ENCODE results near the gene DPP10.

DPP10 gene

GRCh38 chr2:114579542-114579941 is 137.1 kb downstream of the DPP10 start:
- DNase-seq (ENCODE audit: extremely low read depth in 1 of 2, low read depth in 1 of 2): no peak

- no peak for DNase-seq (ENCODE audit: extremely low read depth in 1 of 2, low read depth in 1 of 2)
These were observed 138.2 kb downstream of the DPP10 start for GRCh38 chr2:114580691-114581090.

GRCh38 chr2:114598329-114598728 is 155.9 kb downstream of the DPP10 start:
- no peak for DNase-seq (ENCODE audit: extremely low read depth in 1 of 2, low read depth in 1 of 2)

GRCh38 chr2:114609203-114609602 is 166.8 kb downstream of the DPP10 start:
- DNase-seq (ENCODE audit: extremely low read depth in 1 of 2, low read depth in 1 of 2): no peak

GRCh38 chr2:114609801-114610200 is 167.4 kb downstream of the DPP10 start:
- DNase-seq (ENCODE audit: extremely low read depth in 1 of 2, low read depth in 1 of 2): no peak

- no peak for DNase-seq (ENCODE audit: extremely low read depth in 1 of 2, low read depth in 1 of 2)
These were observed 168.2 kb downstream of the DPP10 start for GRCh38 chr2:114610677-114611076.

GRCh38 chr2:114614592-114614991 is 172.2 kb downstream of the DPP10 start:
- no peak for DNase-seq (ENCODE audit: extremely low read depth in 1 of 2, low read depth in 1 of 2)

GRCh38 chr2:114628481-114628880 is 186.0 kb downstream of the DPP10 start:
- DNase-seq (ENCODE audit: extremely low read depth in 1 of 2, low read depth in 1 of 2): no peak

GRCh38 chr2:114631146-114631545 is 188.7 kb downstream of the DPP10 start:
- DNase-seq (ENCODE audit: extremely low read depth in 1 of 2, low read depth in 1 of 2): no peak

GRCh38 chr2:114642166-114642770 is 199.8 kb downstream of the DPP10 start:
- no peak for DNase-seq (ENCODE audit: extremely low read depth in 1 of 2, low read depth in 1 of 2)

GRCh38 chr2:114642988-114643553 is 200.6 kb downstream of the DPP10 start:
- DNase-seq (ENCODE audit: extremely low read depth in 1 of 2, low read depth in 1 of 2): no peak

- no peak for DNase-seq (ENCODE audit: extremely low read depth in 1 of 2, low read depth in 1 of 2)
These were observed 209.5 kb downstream of the DPP10 start for GRCh38 chr2:114651933-114652332.

- no peak for DNase-seq (ENCODE audit: extremely low read depth in 1 of 2, low read depth in 1 of 2)
These were observed 217.4 kb downstream of the DPP10 start for GRCh38 chr2:114659880-114660279.

GRCh38 chr2:114661971-114662939 is 219.8 kb downstream of the DPP10 start:
- DNase-seq (ENCODE audit: extremely low read depth in 1 of 2, low read depth in 1 of 2): no peak

- no peak for DNase-seq (ENCODE audit: extremely low read depth in 1 of 2, low read depth in 1 of 2)
These were observed 226.0 kb downstream of the DPP10 start for GRCh38 chr2:114668415-114668814.

GRCh38 chr2:114683251-114683650 is 240.8 kb downstream of the DPP10 start:
- DNase-seq (ENCODE audit: extremely low read depth in 1 of 2, low read depth in 1 of 2): no peak

GRCh38 chr2:114684403-114684802 is 242.0 kb downstream of the DPP10 start:
- no peak for DNase-seq (ENCODE audit: extremely low read depth in 1 of 2, low read depth in 1 of 2)

- no peak for DNase-seq (ENCODE audit: extremely low read depth in 1 of 2, low read depth in 1 of 2)
These were observed 242.7 kb downstream of the DPP10 start for GRCh38 chr2:114685102-114685501.

- DNase-seq (ENCODE audit: extremely low read depth in 1 of 2, low read depth in 1 of 2): no peak
These were observed 245.8 kb downstream of the DPP10 start for GRCh38 chr2:114688241-114688640.

GRCh38 chr2:114698520-114698919 is 256.1 kb downstream of the DPP10 start:
- DNase-seq (ENCODE audit: extremely low read depth in 1 of 2, low read depth in 1 of 2): no peak

- DNase-seq (ENCODE audit: extremely low read depth in 1 of 2, low read depth in 1 of 2): no peak
These were observed 257.0 kb downstream of the DPP10 start for GRCh38 chr2:114699423-114699944.

GRCh38 chr2:114700440-114700839 is 258.0 kb downstream of the DPP10 start:
- no peak for DNase-seq (ENCODE audit: extremely low read depth in 1 of 2, low read depth in 1 of 2)
